Daoy (cell line): ENCODE measurements around the gene DMD. TPM values are rescaled to one million over a fixed set of nuclear protein-coding genes. Genes with fewer than 3 reads are reported as not detected.
A peak's percentile ranks its signal among the peaks of the same experiment; 100 is the strongest.

Experiments used
- DNase-seq: peaks from one replicate; pipeline ENCODE4 v3.0.0-alpha.2; 2015; ENCODE audit warnings: low read depth
- total RNA-seq: library from RNA; depleted of rRNA; stranded (reverse); fragments of >200 nt; shearing (Covaris generic); gene quantifications from 2 replicates; pipeline ENCODE4 v1.2.3, GENCODE V29; 2014

Gene DMD
- total RNA-seq, 1 experiment from 2014 or later, result 14.1 TPM

DNA sequence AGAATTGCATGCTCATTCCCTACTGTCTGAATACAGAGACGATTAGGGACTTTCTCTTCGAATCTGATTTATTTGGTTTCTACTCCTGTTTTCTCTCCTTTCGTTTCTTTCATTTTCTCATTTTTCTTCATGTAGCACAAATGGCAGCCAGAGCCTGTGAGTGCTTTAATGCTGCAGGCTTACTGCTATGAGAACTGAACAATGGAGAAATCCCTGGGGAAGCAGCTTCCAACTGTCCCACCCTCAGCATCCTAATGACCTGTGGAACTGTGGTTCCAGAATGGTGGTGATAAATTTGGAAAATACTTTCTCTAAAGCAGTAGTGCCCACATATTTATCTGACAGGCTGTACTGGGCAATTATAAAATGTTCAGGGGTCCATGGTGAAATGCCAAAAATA, 930.4 kb downstream of the DMD start:
- DNase-seq, result no peak

DNA sequence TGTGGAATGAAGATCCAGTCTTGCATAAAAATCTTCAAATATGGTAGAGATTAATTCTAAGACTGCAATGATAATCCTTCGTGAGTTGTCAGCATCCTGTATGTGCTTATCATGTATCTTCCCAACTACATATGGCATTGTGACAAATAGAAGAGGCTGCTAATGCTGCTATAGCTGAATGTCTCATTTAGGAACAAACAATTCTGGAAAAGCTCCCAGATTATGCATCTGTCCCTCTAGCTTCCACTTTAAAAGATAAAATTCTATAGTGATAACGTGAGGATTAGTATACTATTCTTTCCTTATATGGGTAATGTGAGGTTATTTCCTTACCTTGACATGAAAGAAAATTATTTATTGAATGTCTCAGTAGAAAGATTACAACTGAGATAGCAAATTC, 930.9 kb downstream of the DMD start:
- no peak for DNase-seq

DNA sequence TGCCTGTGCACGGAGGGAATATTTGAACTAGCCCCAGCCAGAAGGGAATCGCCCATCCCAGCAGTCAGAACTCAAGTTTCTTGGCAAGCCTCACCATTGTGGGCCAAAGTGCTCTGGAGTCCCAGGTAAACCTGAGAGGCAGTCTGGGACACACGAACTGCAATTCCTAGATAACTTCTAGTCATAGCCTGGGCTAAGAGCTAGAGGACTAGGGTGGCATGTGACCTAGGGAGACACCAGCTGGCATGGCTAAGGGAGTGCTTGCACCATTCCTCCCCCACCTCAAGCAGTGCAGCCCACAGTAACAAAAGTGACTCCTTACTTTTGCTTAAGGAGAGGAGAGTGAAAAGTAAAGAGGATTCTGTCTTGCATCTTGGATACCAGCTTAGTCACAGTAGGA, 935.2 kb downstream of the DMD start:
- no peak for DNase-seq

DNA sequence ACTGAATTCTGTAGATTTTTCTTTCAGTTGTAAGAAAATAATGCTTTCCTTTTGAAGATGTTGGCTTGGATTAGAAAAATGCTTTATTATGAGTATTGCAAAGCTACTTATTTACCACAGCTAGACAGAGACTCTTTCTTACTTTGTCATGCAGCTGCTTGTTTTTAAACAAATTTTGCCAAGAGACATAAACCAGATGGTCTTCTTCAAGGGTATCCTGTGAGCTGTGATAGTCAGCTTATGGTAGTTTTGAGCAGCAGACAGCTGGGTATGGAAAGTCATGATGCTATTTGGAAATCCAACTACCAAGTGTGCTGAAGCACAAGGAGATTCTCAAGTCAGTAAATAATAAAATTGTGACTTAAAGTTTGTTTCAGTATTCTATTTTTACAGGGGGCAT, 941.5 kb downstream of the DMD start:
- no peak for DNase-seq

DNA sequence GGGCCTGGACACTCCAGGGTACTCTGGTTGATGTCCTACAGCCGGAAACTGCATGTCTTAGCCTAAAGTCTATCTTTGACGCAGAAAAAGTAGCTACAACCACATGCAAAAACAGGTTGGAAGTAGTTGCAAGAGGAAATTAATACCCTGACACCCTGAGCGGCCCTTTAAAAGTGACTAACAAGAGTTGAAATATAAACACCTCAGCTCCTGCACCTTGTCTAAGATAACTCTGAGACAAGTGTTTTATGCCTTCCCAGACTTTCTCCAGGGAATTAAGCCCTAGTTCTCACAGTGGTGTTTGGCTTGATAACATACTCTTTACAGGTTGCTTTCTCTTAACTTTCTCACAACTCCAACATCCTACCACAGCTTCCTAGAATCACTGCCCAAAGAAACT, 943.1 kb downstream of the DMD start:
- no peak for DNase-seq

DNA sequence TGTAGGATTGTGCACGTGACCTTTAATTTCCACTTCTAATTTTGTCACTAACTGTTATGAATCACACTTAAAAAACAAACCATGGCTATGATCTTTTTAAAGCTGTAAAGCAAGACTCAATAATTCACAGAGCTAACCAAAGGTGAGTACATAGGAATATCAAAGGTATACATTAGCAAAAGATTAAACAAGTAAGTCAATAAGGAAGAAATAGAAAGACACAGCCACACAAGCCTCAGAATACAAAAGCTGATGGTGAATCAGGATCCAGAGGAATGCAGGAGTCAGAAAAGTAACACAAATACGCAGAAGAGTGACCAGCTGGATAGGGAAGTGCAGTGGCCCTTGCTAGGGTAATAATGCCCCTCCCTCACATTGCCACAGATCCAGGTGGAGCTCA, 943.6 kb downstream of the DMD start:
- no peak for DNase-seq

DNA sequence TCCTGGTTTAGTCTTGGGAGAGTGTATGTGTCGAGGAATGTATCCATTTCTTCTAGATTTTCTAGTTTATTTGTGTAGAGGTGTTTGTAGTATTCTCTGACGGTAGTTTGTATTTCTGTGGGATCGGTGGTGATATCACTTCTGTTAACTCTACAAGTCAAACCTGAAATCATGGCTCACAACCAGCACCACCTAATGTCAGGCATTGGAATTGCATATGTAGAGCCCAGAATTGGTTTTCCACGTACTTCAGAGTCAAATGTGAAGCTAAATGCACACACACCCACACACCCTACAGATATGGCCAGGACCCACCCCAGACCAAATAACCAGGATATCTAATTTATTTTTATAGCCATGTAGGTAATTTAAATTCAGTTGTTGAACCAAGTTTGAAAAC, 964.7 kb downstream of the DMD start:
- peak; percentile 19 for DNase-seq

DNA sequence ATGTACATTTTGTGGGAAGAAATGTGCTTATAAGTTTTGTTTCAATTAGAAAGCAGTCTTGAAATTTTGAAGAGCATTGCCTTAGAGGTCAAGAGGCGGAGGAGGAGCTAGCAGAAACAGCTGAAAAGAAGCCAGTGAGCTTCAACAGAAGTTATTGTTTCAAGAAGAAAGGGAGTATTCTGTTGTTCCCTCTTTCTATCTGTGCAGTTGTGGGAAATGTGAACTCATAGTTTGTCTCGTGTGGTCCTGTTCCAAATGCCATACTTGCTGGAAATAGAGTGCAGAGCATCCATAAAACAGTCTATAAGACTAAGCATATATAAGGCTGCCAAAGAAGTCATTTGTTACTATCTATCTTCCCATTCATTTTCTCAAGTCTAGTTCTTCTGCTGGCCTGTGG, 1015.7 kb downstream of the DMD start:
- no peak for DNase-seq

DNA sequence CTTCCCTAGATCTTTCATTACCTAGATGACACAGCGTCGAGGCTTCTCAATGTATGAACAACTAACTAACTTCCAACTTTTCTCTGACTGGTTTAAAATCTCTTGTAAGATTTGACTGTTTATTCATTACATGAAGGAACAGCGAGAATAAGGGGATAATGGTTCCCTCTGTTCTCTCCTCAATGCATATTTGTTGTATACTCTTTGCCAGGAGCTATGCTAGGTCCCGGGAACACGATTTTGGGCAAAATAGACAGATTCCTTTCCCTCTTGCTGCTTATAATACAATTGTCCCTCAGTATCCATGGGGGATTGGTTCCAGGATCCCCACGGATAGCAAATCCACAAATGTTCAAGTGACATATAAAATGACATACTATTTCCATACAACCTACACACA, 1020.0 kb downstream of the DMD start:
- DNase-seq, result no peak

DNA sequence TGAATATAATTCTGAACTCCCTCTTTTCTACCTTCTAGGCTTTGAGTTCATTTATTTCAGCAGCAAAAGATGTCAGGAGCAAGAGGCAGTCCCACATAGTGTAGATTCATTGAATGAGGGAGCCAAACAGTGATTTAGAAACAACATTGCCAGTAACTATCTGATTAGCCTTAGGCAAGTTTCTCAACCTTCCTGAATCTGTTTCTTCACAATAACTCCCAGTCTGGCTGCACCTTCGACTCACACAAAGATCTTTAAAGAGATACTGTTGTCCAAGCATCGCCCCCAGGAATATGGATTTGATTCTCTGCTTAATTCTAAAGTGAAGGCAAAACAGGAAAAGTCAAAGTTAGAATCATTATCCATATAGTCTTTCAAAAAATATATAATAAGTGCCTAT, 1026.2 kb downstream of the DMD start:
- DNase-seq, result no peak

DNA sequence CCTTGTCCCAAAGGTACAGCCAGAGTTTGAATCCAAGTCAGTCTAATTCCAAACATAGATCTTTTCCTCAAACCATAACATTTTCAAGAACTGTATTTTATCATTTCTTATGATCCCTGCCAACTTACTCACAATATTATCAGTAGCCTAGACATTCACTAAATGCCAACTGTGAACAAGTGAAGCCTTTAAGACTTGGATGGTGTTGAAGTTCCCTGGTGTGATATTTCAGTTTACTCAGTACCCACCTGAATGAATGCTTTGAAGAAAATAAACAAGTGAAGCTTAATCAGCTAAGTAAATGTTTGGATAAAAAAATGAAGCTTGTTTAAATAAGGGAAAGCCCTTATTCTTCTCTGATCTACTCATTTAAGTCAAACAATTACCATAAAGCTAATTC, 1028.3 kb downstream of the DMD start:
- no peak for DNase-seq

DNA sequence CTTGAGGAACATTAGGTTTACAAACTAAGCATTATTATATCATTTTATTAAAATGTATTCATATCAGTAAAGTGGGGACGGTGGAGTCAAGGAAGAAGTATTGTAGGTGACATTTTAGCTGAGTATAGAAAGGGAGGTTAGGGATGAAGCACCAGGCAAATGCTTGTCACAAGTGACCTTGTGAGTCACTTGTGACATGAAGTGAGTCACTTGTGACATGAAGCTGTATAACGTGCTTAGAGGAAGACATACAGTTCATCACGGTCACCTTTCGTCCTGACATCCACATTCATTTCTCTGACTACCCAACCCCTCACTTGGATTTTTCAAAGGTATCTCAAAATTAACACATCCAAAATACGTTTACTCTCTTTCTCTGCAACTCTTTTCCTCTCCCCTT, 1034.8 kb downstream of the DMD start:
- DNase-seq, result no peak

DNA sequence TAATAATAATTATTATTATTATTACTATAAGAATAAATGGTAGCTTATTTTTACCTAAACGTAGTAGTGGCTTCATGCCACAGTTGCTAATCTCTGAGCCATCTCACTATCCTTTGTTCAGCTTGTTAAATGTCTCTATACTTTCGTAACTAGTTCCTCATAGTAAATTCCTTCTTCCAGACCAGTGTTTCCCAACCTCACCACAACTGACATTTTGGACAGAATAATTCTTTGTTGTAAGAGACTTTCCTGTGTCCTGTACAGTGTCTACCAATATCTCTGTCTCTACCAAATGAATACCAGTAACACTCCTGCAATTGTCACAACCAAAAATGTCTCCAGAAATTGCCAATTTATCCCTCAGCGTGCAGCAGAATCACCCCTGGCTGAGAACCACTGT, 1040.9 kb downstream of the DMD start:
- DNase-seq, result no peak

DNA sequence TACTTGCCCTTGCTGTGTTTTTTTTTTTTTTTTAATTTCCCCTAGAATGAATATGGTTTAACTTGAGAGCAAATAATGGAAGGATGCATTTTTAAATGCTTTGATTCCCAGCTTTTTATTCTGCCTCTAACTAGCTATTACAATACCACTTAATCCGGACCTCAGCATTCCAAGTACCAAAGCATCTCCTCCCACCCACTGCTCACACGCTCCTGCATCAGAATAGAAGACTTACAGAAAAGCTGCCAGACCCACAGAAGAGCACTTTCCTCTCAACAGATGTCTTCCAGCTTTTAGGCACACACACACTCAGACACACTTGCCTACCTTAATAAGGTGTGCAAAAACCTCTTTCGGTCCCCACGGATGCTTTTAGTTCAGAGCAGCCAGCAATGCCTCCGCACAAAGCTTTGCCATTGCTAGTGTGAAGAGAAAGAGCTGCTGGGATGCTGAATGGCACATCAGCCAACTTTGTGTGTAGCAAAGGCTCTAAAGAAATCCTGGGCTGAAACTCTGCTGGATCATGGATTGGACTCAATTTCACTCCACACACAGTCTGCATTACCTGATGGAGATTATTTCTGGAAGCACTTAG, 1056.2 kb downstream of the DMD start:
- DNase-seq, result no peak

DNA sequence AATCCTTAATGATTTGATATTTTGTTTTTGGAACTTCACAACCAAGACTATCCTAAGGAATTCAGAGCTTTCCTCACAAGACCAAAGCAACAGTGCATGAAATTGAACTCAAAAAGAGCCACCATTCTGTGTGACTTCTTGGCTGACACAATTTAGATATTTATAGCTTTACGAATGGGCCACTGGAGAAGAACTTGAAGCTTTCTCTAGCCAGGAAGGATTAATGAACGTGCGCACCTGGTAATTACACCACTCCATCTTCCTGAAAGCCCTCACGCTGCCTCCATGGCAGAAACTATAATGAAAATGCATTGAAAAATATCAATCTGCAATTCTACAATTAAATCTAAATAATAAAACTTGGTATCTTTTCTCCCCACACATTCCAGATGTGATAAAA, 1057.8 kb downstream of the DMD start:
- DNase-seq, result no peak

DNA sequence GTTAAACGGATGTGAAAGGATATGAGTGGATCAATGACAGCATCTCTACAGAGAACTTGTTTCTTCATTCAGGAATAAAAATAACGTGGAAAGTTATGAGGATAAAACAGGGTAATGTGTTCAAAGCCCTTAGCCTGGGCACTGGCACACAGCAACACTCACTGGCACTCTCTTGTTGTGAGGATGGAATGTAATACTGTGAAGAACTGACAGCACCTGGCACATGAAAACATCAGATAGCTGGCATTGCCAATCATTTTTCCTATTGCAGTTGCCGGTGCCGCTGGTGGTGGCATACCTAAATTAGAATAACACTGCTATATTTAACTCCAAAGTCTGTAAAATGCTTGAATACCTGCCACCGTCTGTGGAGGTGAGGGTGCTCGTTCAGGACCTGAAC, 1061.2 kb downstream of the DMD start:
- DNase-seq, result no peak

DNA sequence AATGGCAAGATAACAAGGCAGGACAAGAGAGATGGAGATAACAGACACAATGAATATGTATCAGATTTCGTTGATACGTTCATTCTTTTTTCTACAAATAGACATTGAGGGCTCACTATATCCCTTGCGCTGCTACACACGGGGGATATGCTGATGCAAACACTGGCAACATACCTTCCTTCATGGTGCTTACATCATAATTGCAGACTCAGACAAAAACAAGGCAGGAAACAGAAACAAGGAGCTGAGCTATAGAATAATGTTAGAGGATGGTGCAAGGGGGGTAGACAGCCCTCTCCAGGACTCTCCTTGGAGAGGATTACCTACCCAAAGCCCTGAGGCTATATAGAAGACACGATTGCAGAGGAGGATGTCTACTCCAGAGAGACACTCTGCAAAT, 1069.5 kb downstream of the DMD start:
- no peak for DNase-seq

DNA sequence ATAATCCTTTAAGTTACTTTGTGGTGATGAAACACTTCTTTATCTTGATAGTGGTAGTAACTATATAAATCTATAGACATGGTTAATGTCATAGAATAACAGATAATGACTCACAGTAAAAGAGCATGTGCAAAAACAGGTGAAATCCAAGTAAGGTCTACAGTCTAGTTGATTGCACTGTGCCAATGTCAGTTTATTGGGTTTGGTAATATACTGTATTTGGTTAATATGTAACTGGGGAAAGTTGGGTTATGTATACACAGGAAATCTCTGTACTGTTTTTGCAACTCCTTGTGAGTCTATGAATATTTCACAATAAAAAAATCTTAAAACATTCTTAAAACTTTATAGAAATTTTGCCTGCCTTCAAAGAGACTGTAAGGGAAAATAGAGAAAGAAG, 1071.9 kb downstream of the DMD start:
- no peak for DNase-seq

DNA sequence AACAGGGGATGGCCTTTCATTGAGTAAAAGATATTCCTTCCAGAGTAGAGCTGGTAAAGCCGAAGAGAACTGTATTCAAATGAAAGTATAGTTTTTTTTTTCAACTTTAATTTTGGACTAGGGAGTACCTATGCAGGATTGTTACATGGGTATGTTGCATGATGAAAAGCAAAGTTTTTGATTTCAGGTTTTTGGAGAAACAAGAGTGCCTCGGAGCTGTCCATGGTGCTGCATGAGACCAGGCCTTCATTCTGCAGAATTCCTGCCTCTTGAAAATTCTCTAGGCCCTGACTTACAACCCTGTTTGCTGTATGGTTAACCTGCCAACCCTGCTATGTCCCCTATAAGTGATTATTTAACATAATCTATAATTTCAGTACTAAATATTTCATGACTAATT, 1073.8 kb downstream of the DMD start:
- peak; percentile 13 for DNase-seq

DNA sequence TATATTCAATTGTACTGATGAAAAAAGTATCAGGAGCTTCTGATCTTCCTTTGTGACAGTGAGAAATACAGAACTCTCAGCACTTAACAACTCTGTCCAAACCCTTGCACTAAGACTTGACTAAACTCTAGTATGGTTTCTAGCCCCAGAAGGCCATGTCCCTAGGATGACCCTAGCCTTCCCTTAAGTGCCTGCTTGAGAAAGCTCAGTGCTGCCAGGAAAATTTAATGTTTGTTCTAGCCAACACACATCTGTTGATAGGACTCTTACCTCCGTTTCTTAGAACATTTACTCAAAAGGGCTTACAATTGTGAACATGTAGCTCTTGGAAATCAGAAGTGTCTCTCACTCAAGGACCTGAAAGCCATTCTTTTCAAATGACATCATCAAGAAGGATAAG, 1084.4 kb downstream of the DMD start:
- no peak for DNase-seq

DNA sequence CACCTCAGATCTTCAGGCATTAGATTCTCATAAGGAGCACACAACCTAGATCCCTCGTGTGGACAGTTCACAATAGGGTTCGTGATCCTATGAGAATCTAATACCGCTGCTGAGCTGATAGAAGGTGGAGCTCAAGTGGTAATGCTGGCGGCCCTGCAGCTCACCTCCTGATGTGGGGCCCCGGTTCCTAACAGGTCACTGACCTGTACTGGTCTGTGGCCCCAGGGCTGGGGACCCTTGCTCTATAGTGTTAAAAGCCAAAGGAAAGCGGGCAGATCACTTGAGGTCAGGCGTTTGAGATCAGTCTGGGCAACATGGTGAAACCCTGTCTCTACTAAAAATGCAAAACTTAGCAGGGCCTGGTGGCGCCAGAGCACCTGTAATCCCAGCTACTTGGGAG, 1092.5 kb downstream of the DMD start:
- no peak for DNase-seq

DNA sequence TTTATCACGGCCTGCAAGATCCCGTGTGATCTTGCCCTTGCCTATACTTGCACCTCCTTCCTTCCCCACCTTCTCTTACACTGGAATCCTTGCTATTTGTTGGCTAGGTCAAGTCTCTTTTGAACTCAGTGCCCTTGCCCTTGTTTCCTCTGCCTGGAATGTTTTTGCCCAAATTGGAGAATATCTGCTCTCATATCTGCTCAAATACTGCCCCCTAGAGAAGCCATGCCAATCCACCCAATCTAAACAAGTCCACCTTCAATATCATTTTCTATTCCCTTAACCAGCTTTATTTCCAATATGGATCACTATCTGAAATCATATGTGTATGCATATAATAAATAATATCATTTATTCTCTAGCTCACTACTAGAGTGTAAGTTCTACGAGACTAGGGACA, 1095.3 kb downstream of the DMD start:
- DNase-seq, result peak; percentile 2

DNA sequence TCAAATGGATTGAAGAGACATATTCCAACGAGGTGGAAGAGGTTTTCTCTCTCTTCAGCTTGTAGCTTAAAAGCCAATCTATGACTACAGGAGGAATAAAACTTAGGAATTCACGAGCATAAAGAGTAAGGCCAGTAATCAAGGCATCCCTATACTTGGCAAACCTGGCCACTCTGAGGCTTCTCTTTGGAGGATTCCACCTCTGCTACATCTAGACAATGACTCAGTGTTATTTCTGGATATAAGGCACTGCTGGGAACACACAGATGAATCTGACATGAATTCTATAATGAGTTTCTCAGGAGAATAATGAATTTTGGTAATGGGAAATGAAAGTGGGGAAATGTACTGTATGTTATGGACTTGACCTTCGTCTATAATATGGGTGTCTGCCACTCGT, 1123.7 kb downstream of the DMD start:
- DNase-seq, result no peak

DNA sequence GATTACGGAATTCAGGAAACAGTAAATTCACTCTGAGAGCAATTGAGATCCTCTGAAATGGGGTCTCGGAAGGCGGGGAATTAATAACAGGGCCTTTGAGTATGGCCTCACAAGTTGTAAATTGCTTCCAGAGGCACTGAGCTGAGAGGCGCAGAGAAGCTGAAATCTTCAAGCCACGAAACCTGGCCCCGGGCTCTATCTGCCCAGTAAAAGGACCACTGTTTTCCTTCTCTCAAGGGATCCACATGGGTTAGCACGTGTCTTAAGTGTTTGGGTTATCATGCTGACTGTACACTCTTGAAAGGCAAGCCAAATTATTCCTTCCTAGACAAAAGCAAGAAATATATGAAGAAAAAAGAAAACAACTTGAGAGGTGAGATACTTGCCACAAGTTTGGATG, 1126.6 kb downstream of the DMD start:
- no peak for DNase-seq

DNA sequence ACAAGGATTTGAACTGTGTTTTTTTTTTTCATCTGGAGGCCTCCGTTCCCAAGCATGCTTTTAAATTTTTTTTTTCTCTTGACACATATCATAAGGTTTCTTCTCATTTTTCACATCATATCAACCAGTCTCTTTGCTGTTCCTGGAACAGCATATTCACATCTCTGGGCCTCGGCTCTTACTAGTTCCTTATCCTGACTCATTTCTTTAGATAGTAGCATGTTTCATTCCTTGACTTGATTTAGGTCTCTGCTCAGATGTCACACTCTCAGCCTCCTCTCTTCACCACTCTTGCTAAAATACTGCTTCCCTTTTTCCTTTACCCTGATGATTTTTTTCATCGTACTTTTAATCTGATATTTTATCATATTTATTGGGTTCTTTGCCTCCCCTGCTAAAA, 1163.1 kb downstream of the DMD start:
- no peak for DNase-seq
